NCI-H146 treated with DMSO at 0.1 percent for 48 hours (cell line): ENCODE measurements around the gene EPHB2.

ENCODE experiments used
- DNase-seq: peaks from one replicate; lab custom pipeline; 2025; ENCODE audit not compliant: unreplicated experiment; lab: John Stamatoyannopoulos, UW

EPHB2 gene

GRCh38 chr1:22875841-22876240, 165.2 kb downstream of the EPHB2 start:
- no peak for DNase-seq

GRCh38 chr1:22876359-22877111, 165.9 kb downstream of the EPHB2 start:
- no peak for DNase-seq

- DNase-seq = no peak
Measured at GRCh38 chr1:22877112-22877915, 166.7 kb downstream of the EPHB2 start.

- DNase-seq = no peak
Measured at GRCh38 chr1:22877980-22878379, 167.3 kb downstream of the EPHB2 start.

- no peak for DNase-seq
Measured at GRCh38 chr1:22878626-22879025, 168.0 kb downstream of the EPHB2 start.

GRCh38 chr1:22879445-22879844, 168.8 kb downstream of the EPHB2 start:
- no peak for DNase-seq

- no peak for DNase-seq
Measured at GRCh38 chr1:22880174-22880601, 169.5 kb downstream of the EPHB2 start.

GRCh38 chr1:22883406-22883805, 172.8 kb downstream of the EPHB2 start:
- DNase-seq = no peak

- no peak for DNase-seq
Measured at GRCh38 chr1:22884806-22885530, 174.3 kb downstream of the EPHB2 start.

GRCh38 chr1:22886211-22886610, 175.6 kb downstream of the EPHB2 start:
- no peak for DNase-seq

GRCh38 chr1:22887491-22887890, 176.9 kb downstream of the EPHB2 start:
- DNase-seq = no peak

GRCh38 chr1:22888320-22889075, 177.9 kb downstream of the EPHB2 start:
- no peak for DNase-seq

GRCh38 chr1:22889213-22889827, 178.7 kb downstream of the EPHB2 start:
- DNase-seq = no peak

GRCh38 chr1:22892789-22893188, 182.2 kb downstream of the EPHB2 start:
- DNase-seq = no peak

GRCh38 chr1:22893292-22893691, 182.7 kb downstream of the EPHB2 start:
- DNase-seq = no peak

GRCh38 chr1:22895357-22895756, 184.7 kb downstream of the EPHB2 start:
- DNase-seq = no peak

- no peak for DNase-seq
Measured at GRCh38 chr1:22896184-22896583, 185.5 kb downstream of the EPHB2 start.

- no peak for DNase-seq
Measured at GRCh38 chr1:22900451-22900850, 189.8 kb downstream of the EPHB2 start.

- no peak for DNase-seq
Measured at GRCh38 chr1:22903113-22903512, 192.5 kb downstream of the EPHB2 start.

- DNase-seq = no peak
Measured at GRCh38 chr1:22906968-22907367, 196.3 kb downstream of the EPHB2 start.

- no peak for DNase-seq
Measured at GRCh38 chr1:22907528-22907927, 196.9 kb downstream of the EPHB2 start.
